Measurements from ENCODE around the gene METRNL. TPM values are rescaled to one million over a fixed set of nuclear protein-coding genes. Genes with fewer than 3 reads are reported as not detected.
"Not testable (repeated sequence)": the region's sequence is repeated elsewhere in the genome, so short reads cannot be mapped to it uniquely, and the experiment has no call there.

The METRNL gene
- total RNA-seq (2014; rRNA removed; shearing (Covaris generic)) = 46.2 and 49.7 TPM in 2 replicates

GRCh38 chr17:83079352-83079747 lies at the start of gene METRNL:
TSS of gene METRNL (plus strand) at chr17:83079609. CDS start at chr17:83079816, 207 bp downstream.
- Histone ChIP-seq H3K9me3 (replicated peaks) (no peaks in the 10 kb centered on the region), H3K4me3 (peak within 1 kb of the TSS; percentile 91), H3K4me1 (peaks cover 40% of the 10 kb centered on the region), H3K36me3 (peaks cover 12% of the 10 kb centered on the region), H3K27me3 (no peaks in the 10 kb centered on the region), H3K27ac (no peak within 1 kb of the TSS; the same call in 1 of the 2 replicates)
- DNase-seq = peak; percentile 82 to 85

GRCh38 chr17:83030432-83030831 lies 49.0 kb upstream of the METRNL start:
- H3K4me1 ChIP-seq = no peaks in the 10 kb centered on the region
- peaks cover 9% of the 10 kb centered on the region for H3K9me3 ChIP-seq (replicated peaks)
- H3K36me3 ChIP-seq = no peaks in the 10 kb centered on the region
- no peaks in the 10 kb centered on the region for H3K27me3 ChIP-seq
- DNase-seq = no peak
- H3K4me3 ChIP-seq = no peak overlapping the region
- H3K27ac ChIP-seq = no peak overlapping the region

- Histone ChIP-seq H3K36me3 (no peaks in the 10 kb centered on the region), H3K27ac (no peak overlapping the region), H3K27me3 (no peaks in the 10 kb centered on the region), H3K4me1 (no peaks in the 10 kb centered on the region), H3K4me3 (no peak overlapping the region), H3K9me3 (replicated peaks) (peaks cover 9% of the 10 kb centered on the region)
- no peak for DNase-seq
Observed at GRCh38 chr17:83031321-83031945, 48.0 kb upstream of the METRNL start.

- not testable (repeated sequence) for DNase-seq; H3K4me1 ChIP-seq; H3K9me3 ChIP-seq (replicated peaks); H3K4me3 ChIP-seq; H3K36me3 ChIP-seq; H3K27me3 ChIP-seq; H3K27ac ChIP-seq
Observed at GRCh38 chr17:83031946-83032451, 47.4 kb upstream of the METRNL start.

GRCh38 chr17:83032781-83033180 lies 46.6 kb upstream of the METRNL start:
- Histone ChIP-seq H3K27ac (no peak overlapping the region), H3K4me1 (no peaks in the 10 kb centered on the region), H3K4me3 (no peak overlapping the region), H3K27me3 (no peaks in the 10 kb centered on the region), H3K9me3 (replicated peaks) (peaks cover 6% of the 10 kb centered on the region), H3K36me3 (no peaks in the 10 kb centered on the region)
- DNase-seq = no peak

- no peak for DNase-seq
- no peaks in the 10 kb centered on the region for H3K27me3 ChIP-seq
- H3K27ac ChIP-seq = no peak overlapping the region
- peaks cover 6% of the 10 kb centered on the region for H3K9me3 ChIP-seq (replicated peaks)
- no peaks in the 10 kb centered on the region for H3K36me3 ChIP-seq
- H3K4me1 ChIP-seq = no peaks in the 10 kb centered on the region
- H3K4me3 ChIP-seq = no peak overlapping the region
Observed at GRCh38 chr17:83034525-83034924, 44.9 kb upstream of the METRNL start.

GRCh38 chr17:83035722-83036121 lies 43.7 kb upstream of the METRNL start:
- no peak for DNase-seq
- no peak overlapping the region for H3K4me3 ChIP-seq
- H3K36me3 ChIP-seq = no peaks in the 10 kb centered on the region
- no peak overlapping the region for H3K27ac ChIP-seq
- no peaks in the 10 kb centered on the region for H3K4me1 ChIP-seq
- peaks cover 10% of the 10 kb centered on the region for H3K9me3 ChIP-seq (replicated peaks)
- no peaks in the 10 kb centered on the region for H3K27me3 ChIP-seq

GRCh38 chr17:83036193-83036592 lies 43.2 kb upstream of the METRNL start:
- no peaks in the 10 kb centered on the region for H3K27me3 ChIP-seq
- DNase-seq = no peak
- no peak overlapping the region for H3K4me3 ChIP-seq
- H3K36me3 ChIP-seq = no peaks in the 10 kb centered on the region
- no peaks in the 10 kb centered on the region for H3K4me1 ChIP-seq
- peaks cover 13% of the 10 kb centered on the region for H3K9me3 ChIP-seq (replicated peaks)
- H3K27ac ChIP-seq = no peak overlapping the region

- Histone ChIP-seq H3K36me3 (0 out of 2 replicates have a peak, but pooled peaks cover under 1% of the 10 kb centered on the region), H3K27ac (no peak overlapping the region), H3K4me1 (no peaks in the 10 kb centered on the region), H3K4me3 (no peak overlapping the region), H3K27me3 (no peaks in the 10 kb centered on the region), H3K9me3 (replicated peaks) (peaks cover 12% of the 10 kb centered on the region)
- no peak for DNase-seq
Observed at GRCh38 chr17:83036666-83037065, 42.7 kb upstream of the METRNL start.

- Histone ChIP-seq H3K4me1 (no peaks in the 10 kb centered on the region), H3K27me3 (no peaks in the 10 kb centered on the region), H3K4me3 (no peak overlapping the region), H3K9me3 (replicated peaks) (peaks cover 11% of the 10 kb centered on the region), H3K36me3 (0 out of 2 replicates have a peak, but pooled peaks cover 2% of the 10 kb centered on the region), H3K27ac (no peak overlapping the region)
- no peak for DNase-seq
Observed at GRCh38 chr17:83037084-83037873, 42.1 kb upstream of the METRNL start.

GRCh38 chr17:83037874-83038165 lies 41.6 kb upstream of the METRNL start:
- Histone ChIP-seq H3K9me3 (replicated peaks) (peaks cover 8% of the 10 kb centered on the region), H3K4me3 (no peak overlapping the region), H3K27ac (no peak overlapping the region), H3K4me1 (no peaks in the 10 kb centered on the region), H3K27me3 (no peaks in the 10 kb centered on the region), H3K36me3 (0 out of 2 replicates have a peak, but pooled peaks cover 2% of the 10 kb centered on the region)
- no peak for DNase-seq

- H3K27me3 ChIP-seq, H3K36me3 ChIP-seq, DNase-seq, H3K4me3 ChIP-seq, H3K4me1 ChIP-seq, H3K27ac ChIP-seq: not testable (repeated sequence)
- peaks cover 13% of the 10 kb centered on the region for H3K9me3 ChIP-seq (replicated peaks)
Observed at GRCh38 chr17:83038983-83039382, 40.4 kb upstream of the METRNL start.

GRCh38 chr17:83041305-83041704 lies 38.1 kb upstream of the METRNL start:
- 0 out of 2 replicates have a peak, but pooled peaks cover 2% of the 10 kb centered on the region for H3K36me3 ChIP-seq
- no peaks in the 10 kb centered on the region for H3K4me1 ChIP-seq
- no peak for DNase-seq
- no peak overlapping the region for H3K27ac ChIP-seq
- no peaks in the 10 kb centered on the region for H3K27me3 ChIP-seq
- H3K4me3 ChIP-seq = no peak overlapping the region
- peaks cover 17% of the 10 kb centered on the region for H3K9me3 ChIP-seq (replicated peaks)

GRCh38 chr17:83042522-83043158 lies 36.8 kb upstream of the METRNL start:
- H3K36me3 ChIP-seq = 0 out of 2 replicates have a peak, but pooled peaks cover 2% of the 10 kb centered on the region

GRCh38 chr17:83044479-83044878 lies 34.9 kb upstream of the METRNL start:
- not testable (repeated sequence) for H3K36me3 ChIP-seq

More at GRCh38 chr17:83042522-83043158, 36.8 kb upstream of the METRNL start:
- Histone ChIP-seq H3K4me1 (no peaks in the 10 kb centered on the region), H3K4me3 (no peak overlapping the region), H3K9me3 (replicated peaks) (peaks cover 21% of the 10 kb centered on the region), H3K27me3 (no peaks in the 10 kb centered on the region), H3K27ac (no peak overlapping the region)
- DNase-seq = no peak

More at GRCh38 chr17:83044479-83044878, 34.9 kb upstream of the METRNL start:
- not testable (repeated sequence) for H3K4me3 ChIP-seq, DNase-seq, H3K27me3 ChIP-seq, H3K27ac ChIP-seq, H3K4me1 ChIP-seq
- peaks cover 21% of the 10 kb centered on the region for H3K9me3 ChIP-seq (replicated peaks)

Measured in SJCRH30 (cell line).